ENCODE measurements around the gene LRRN1. TPM values are rescaled to one million over a fixed set of nuclear protein-coding genes. Genes with fewer than 3 reads are reported as not detected.

LRRN1 gene
- total RNA-seq, 6 experiments from 2014 or later: not detected

DNA sequence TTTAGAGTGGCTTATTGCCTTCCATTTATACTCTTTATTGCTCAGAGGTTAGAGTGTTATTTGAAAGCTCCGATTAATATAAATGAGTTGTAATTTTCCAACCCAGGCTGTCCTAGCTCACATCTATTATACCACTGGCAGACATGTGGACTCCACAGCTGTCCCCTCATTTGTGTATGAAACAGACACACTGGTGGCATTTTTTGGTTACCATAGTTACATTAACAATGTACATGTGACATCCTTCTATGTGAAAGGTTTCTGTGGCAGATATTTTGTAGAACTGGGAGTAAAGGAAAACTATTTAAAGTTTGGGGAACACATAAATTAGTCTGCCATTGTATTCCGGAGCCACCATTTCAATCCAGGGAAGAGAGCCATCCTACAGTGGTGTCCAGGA lies 5.3 kb downstream of the LRRN1 start:
- Mint-ChIP-seq H3K4me1 (ENCODE audit: low read depth) (no peaks in the 10 kb centered on the region), H3K4me3 (no peak overlapping the region), H3K27me3 (ENCODE audit: insufficient read depth) (no peaks in the 10 kb centered on the region), H3K36me3 (ENCODE audit: low read depth) (no peaks in the 10 kb centered on the region), H3K9me3 (peaks cover 36% of the 10 kb centered on the region), H3K27ac (no peak overlapping the region)
- TF ChIP-seq, protein P1, sequence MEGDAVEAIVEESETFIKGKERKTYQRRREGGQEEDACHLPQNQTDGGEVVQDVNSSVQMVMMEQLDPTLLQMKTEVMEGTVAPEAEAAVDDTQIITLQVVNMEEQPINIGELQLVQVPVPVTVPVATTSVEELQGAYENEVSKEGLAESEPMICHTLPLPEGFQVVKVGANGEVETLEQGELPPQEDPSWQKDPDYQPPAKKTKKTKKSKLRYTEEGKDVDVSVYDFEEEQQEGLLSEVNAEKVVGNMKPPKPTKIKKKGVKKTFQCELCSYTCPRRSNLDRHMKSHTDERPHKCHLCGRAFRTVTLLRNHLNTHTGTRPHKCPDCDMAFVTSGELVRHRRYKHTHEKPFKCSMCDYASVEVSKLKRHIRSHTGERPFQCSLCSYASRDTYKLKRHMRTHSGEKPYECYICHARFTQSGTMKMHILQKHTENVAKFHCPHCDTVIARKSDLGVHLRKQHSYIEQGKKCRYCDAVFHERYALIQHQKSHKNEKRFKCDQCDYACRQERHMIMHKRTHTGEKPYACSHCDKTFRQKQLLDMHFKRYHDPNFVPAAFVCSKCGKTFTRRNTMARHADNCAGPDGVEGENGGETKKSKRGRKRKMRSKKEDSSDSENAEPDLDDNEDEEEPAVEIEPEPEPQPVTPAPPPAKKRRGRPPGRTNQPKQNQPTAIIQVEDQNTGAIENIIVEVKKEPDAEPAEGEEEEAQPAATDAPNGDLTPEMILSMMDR (IDR thresholded peaks at IDR 0.05): no peak
- DNase-seq: no peak

DNA sequence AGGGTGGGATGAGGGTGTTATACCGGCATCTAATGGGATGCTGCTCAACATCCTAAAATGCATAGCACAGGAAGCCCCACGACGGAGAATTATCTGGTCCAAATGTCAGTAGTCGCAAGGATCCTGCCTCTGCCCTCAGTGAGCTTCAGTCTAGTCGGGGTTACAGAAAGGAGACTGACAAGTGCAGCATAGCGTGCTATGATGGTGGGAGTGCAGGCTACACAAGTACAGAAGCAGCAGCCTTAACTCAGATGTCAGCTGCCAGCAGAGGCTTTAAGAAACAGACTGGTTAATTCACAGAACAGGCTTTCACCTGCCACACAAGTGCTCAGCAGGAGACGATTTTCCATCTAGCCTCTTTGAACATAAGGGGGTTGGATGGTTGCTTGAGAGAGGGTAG lies 6.9 kb downstream of the LRRN1 start:
- no peak overlapping the region for H3K27ac Mint-ChIP-seq
- TF ChIP-seq, protein P1 (IDR thresholded peaks at IDR 0.05): no peak
- no peak overlapping the region for H3K4me3 Mint-ChIP-seq
- H3K9me3 Mint-ChIP-seq: peaks cover 47% of the 10 kb centered on the region
- no peak for DNase-seq
- no peaks in the 10 kb centered on the region for H3K36me3 Mint-ChIP-seq (ENCODE audit: low read depth)
- no peaks in the 10 kb centered on the region for H3K27me3 Mint-ChIP-seq (ENCODE audit: insufficient read depth)
- no peaks in the 10 kb centered on the region for H3K4me1 Mint-ChIP-seq (ENCODE audit: low read depth)

DNA sequence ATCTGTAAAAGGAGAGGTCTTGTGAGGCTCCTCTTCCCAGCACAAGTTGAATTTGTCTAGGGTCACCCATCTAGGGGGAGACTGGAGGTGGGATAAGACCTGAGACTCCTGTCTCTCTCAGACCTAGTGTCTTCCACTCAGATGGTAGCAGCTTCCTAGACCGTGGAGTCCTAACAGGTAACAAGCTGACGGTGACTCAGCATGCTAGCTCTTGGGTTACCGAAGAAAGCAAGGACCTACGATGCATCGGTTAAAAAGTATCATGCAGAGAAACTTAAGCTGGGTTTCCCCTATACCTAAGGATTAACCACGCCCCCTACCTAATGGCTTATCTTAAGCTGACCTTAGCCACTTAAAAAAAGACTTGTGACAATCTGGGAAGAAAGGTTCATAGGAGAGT lies 7.6 kb downstream of the LRRN1 start:
- Mint-ChIP-seq H3K27ac (no peak overlapping the region), H3K4me3 (no peak overlapping the region), H3K36me3 (ENCODE audit: low read depth) (no peaks in the 10 kb centered on the region), H3K27me3 (ENCODE audit: insufficient read depth) (no peaks in the 10 kb centered on the region), H3K4me1 (ENCODE audit: low read depth) (no peaks in the 10 kb centered on the region), H3K9me3 (peaks cover 53% of the 10 kb centered on the region)
- DNase-seq: no peak
- TF ChIP-seq, protein P1 (IDR thresholded peaks at IDR 0.05): no peak

DNA sequence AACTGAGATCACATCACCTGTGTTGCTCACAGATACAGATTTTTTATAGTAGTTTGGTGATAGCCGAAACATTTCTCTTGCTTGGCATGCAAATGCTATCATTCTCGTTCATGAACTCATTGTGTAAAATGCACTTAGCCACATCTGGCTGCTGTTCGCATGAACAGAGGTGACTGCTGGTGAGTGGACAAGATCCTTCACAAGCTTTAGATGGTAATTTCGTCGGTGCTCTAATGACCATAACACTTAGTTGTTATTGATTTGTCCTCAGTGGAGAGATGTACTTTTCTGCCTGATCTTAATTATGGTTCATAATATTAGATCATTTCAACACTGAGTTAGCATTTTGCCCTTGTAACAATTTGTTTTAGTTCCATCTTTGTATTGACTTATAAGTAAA lies 13.8 kb downstream of the LRRN1 start:
- Mint-ChIP-seq H3K4me3 (no peak overlapping the region), H3K36me3 (ENCODE audit: low read depth) (no peaks in the 10 kb centered on the region), H3K4me1 (ENCODE audit: low read depth) (no peaks in the 10 kb centered on the region), H3K27me3 (ENCODE audit: insufficient read depth) (no peaks in the 10 kb centered on the region), H3K27ac (no peak overlapping the region), H3K9me3 (peaks cover 42% of the 10 kb centered on the region)
- DNase-seq: no peak
- TF ChIP-seq, protein P1 (IDR thresholded peaks at IDR 0.05): no peak

DNA sequence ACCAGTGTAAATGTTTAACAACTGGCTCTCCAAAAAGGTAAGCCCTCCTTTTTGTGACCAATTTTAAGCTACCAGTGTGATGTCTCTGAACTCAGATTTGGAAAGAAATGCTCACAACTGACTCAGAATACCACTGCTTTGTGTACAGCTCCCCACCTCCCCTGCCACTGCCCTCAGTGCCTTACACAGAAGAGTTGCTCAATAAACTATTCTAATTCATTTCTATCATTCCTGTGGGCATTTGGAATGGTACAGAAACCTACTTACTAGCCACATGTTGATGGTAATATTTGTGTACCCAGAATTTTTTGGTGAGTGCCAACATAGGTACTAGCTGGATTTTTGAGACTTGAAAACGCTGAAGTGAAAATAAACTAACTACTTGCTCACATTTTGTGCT lies 16.0 kb downstream of the LRRN1 start:
- no peaks in the 10 kb centered on the region for H3K4me1 Mint-ChIP-seq (ENCODE audit: low read depth)
- H3K27ac Mint-ChIP-seq: no peak overlapping the region
- no peak for DNase-seq
- no peaks in the 10 kb centered on the region for H3K27me3 Mint-ChIP-seq (ENCODE audit: insufficient read depth)
- no peaks in the 10 kb centered on the region for H3K36me3 Mint-ChIP-seq (ENCODE audit: low read depth)
- H3K4me3 Mint-ChIP-seq: no peak overlapping the region
- TF ChIP-seq, protein P1 (IDR thresholded peaks at IDR 0.05): no peak
- peaks cover 34% of the 10 kb centered on the region; the same call in 1 of the 2 replicates for H3K9me3 Mint-ChIP-seq

DNA sequence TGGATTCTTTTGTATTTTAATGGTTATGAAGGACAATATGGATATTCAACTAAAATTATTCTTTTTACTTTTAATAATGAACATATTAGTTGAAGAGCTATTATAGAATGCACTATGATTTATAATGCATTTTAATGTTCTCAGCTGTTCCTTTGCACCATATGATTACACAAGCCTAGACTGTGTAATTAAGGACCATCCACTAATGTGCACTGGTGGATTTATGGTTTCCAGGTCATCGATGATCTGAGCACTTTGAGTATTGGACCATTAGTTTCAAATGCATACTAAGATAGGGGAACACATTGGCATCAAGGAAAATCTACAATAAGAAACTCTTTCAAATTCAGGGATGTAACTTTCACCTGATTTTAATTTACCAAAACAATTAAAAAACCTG lies 16.8 kb downstream of the LRRN1 start:
- no peak overlapping the region for H3K27ac Mint-ChIP-seq
- no peak overlapping the region for H3K4me3 Mint-ChIP-seq
- DNase-seq: no peak
- TF ChIP-seq, protein P1 (IDR thresholded peaks at IDR 0.05): no peak
- H3K9me3 Mint-ChIP-seq: peaks cover 29% of the 10 kb centered on the region; the same call in 1 of the 2 replicates
- no peaks in the 10 kb centered on the region for H3K27me3 Mint-ChIP-seq (ENCODE audit: insufficient read depth)
- no peaks in the 10 kb centered on the region for H3K36me3 Mint-ChIP-seq (ENCODE audit: low read depth)
- no peaks in the 10 kb centered on the region for H3K4me1 Mint-ChIP-seq (ENCODE audit: low read depth)
